K562 (cell line): ENCODE data around the gene ZNF155. TPM values are rescaled to one million over a fixed set of nuclear protein-coding genes. Genes with fewer than 3 reads are reported as not detected.

ENCODE experiments used
- ARNT ChIP-seq, 2 experiments: fragments of 450-650 bp; IDR thresholded peaks; 2 replicates each; pipeline ENCODE4 v1.6.1; 2016; ENCODE audit warnings: mild to moderate bottlenecking in 1 of 2
- BCOR ChIP-seq: fragments of 450-650 bp; IDR thresholded peaks from 2 replicates; pipeline ENCODE4 v1.6.1; 2016
- C11orf30 ChIP-seq: fragments of 450-650 bp; IDR thresholded peaks from 2 replicates; pipeline ENCODE4 v1.6.1; 2016; ENCODE audit warnings: low read depth, mild to moderate bottlenecking
- FOS ChIP-seq: IDR thresholded peaks from 3 replicates; pipeline ENCODE4 v1.6.1; 2011; ENCODE audit not compliant: insufficient read length; ENCODE audit errors: extremely low read depth
- JUND ChIP-seq, 2 experiments: IDR thresholded peaks; 2 replicates in 1 of 2; 3 replicates in 1 of 2; pipeline ENCODE4 v1.6.1; 2011; ENCODE audit warnings: borderline replicate concordance in 2 of 2, low read depth in 2 of 2, low read length in 2 of 2, improper control_type of control experiment in 1 of 2, missing biosample characterization in 1 of 2, missing genetic modification characterization in 1 of 2, missing genetic modification reagents in 1 of 2
- KDM4B ChIP-seq, 2 experiments: fragments of 450-650 bp in 1 of 2; sonication (generic) in 1 of 2; IDR thresholded peaks; 2 replicates each; pipeline ENCODE4 v1.6.1; 2016 to 2017; ENCODE audit warnings: borderline replicate concordance in 2 of 2, antibody characterized with exemption in 1 of 2, low read depth in 1 of 2, mild to moderate bottlenecking in 1 of 2
- KLF1 ChIP-seq: fragments of 450-650 bp; IDR thresholded peaks from 2 replicates; pipeline ENCODE4 v1.6.1; 2016; ENCODE audit warnings: missing genetic modification characterization, missing compliant biosample characterization
- KLF13 ChIP-seq: fragments of 450-650 bp; IDR thresholded peaks from 2 replicates; pipeline ENCODE4 v1.6.1; 2016; ENCODE audit warnings: missing genetic modification characterization, low read depth, mild to moderate bottlenecking, missing compliant biosample characterization, moderate library complexity, borderline replicate concordance
- POLR2H ChIP-seq: IDR thresholded peaks from 2 replicates; pipeline ENCODE4 v1.6.1; 2016; ENCODE audit warnings: missing genetic modification characterization, low read depth, mild to moderate bottlenecking, control low read depth, missing compliant biosample characterization, moderate library complexity
- RB1 ChIP-seq: fragments of 450-650 bp; IDR thresholded peaks from 2 replicates; pipeline ENCODE4 v1.6.1; 2017; ENCODE audit warnings: low read depth, mild to moderate bottlenecking
- SIX5 ChIP-seq, 2 experiments: IDR thresholded peaks; 2 replicates each; pipeline ENCODE4 v1.6.1; 2011; ENCODE audit warnings: low read length in 2 of 2, borderline replicate concordance in 1 of 2, low read depth in 1 of 2, mild to moderate bottlenecking in 1 of 2, moderate library complexity in 1 of 2; ENCODE audit not compliant: insufficient read depth in 1 of 2
- ZFX ChIP-seq: sonication (generic); formaldehyde crosslinking; IDR thresholded peaks from 2 replicates; pipeline ENCODE4 v1.8.0; 2022; ENCODE audit warnings: mild to moderate bottlenecking, missing genetic modification reagents, moderate library complexity
- ZNF311 ChIP-seq: fragments of 250-450 bp; sonication (Bioruptor Pico); IDR thresholded peaks from 2 replicates; pipeline ENCODE4 v1.4.0; 2020; ENCODE audit warnings: mild to moderate bottlenecking, moderate library complexity
- polyA plus RNA-seq, 8 experiments: library from polyadenylated mRNA; depleted of rRNA in 4 of 8; stranded (reverse) in 5 of 8; unstranded in 3 of 8; fragments of >200 nt; fragmentation: Nextera tagmentation in 2 of 8; fragmentation: Illumina TruSeq in 1 of 8; extraction: Ambion mirVana in 2 of 8; extraction: Trizol in 1 of 8; gene quantifications; 2 replicates each; pipeline versions ENCODE4 v1.2.1 to v1.2.3, GENCODE V29; 2011 to 2014; ENCODE audit warnings: inconsistent platforms in 1 of 8, missing spikeins in 1 of 8
- total RNA-seq, 7 experiments: library from RNA; depleted of rRNA in 6 of 7; stranded (reverse); fragments of >200 nt in 6 of 7; fragmentation: Illumina TruSeq in 2 of 7; extraction: Trizol in 2 of 7; gene quantifications; 2 replicates each; pipeline versions ENCODE4 v1.2.1 to v1.2.3, GENCODE V29; 2011 to 2021; ENCODE audit warnings: low replicate concordance in 1 of 7
- TF ChIP-seq, protein P1 (sequence below): fragments of 250-450 bp; sonication (Bioruptor Pico); IDR thresholded peaks from 2 replicates; pipeline ENCODE4 v1.4.0; 2020; ENCODE audit warnings: mild to moderate bottlenecking
- TF ChIP-seq, protein P2 (sequence below): sonication (generic); formaldehyde crosslinking; IDR thresholded peaks from 2 replicates; pipeline ENCODE4 v1.8.0; 2022; ENCODE audit warnings: mild to moderate bottlenecking, missing genetic modification reagents
- TF ChIP-seq, protein P3 (sequence below), 2 experiments: fragments of 450-650 bp; conservative IDR thresholded peaks; 2 replicates each; pipeline ENCODE4 v1.6.1; 2017; ENCODE audit warnings: mild to moderate bottlenecking in 2 of 2, moderate library complexity in 2 of 2
- TF ChIP-seq, protein P4 (sequence below): fragments of 450-650 bp; IDR thresholded peaks from 2 replicates; pipeline ENCODE4 v1.6.1; 2014; ENCODE audit warnings: low read depth, mild to moderate bottlenecking, moderate library complexity, borderline replicate concordance

ZNF155 gene
- total and polyA plus RNA-seq, 9 of the 15 experiments (the other 6 are each of a cell fraction or from before 2014, with no cell fraction given): 0.09 to 0.76 (median 0.37) TPM

DNA sequence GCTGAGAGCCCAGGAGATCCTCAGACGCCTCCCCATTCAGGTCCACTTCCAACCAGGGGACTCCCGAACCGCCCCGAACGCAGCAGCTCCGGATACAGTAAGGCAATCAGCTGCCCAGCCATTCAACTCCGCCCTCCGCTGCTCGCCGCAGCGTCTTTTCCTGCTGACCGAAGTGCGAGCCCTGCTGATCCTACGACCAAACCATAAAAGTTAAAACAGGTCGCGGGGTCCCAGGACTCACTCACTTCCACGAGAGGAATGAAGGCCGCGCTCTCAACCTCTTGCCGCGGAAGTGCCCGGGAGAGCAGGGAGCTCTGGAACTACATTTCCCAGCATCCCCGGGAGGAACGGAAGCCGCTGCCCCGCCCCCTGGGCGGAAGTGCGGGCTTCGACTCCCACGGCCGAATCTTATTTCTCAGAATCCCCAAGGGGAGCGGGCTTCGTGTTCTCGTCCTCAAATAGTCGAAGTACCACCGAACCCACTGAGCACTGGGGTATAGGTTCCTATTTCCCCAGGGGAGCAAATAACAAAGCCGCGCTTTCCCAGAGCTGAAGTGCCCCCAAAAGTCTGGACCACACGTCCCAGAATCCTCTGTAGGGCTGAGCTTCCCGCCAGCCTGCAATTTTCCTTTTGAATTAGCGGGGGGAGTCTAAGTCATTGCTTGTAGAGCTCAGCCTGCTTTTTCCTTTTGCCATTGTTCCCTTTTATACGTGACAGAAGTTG is 48.8 kb upstream of the ZNF155 start, which contains the start of gene ZNF45 (continued):
- TF ChIP-seq, protein P1, sequence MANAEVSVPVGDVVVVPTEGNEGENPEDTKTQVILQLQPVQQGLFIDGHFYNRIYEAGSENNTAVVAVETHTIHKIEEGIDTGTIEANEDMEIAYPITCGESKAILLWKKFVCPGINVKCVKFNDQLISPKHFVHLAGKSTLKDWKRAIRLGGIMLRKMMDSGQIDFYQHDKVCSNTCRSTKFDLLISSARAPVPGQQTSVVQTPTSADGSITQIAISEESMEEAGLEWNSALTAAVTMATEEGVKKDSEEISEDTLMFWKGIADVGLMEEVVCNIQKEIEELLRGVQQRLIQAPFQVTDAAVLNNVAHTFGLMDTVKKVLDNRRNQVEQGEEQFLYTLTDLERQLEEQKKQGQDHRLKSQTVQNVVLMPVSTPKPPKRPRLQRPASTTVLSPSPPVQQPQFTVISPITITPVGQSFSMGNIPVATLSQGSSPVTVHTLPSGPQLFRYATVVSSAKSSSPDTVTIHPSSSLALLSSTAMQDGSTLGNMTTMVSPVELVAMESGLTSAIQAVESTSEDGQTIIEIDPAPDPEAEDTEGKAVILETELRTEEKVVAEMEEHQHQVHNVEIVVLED (CRISPR knock-in tag): peak; percentile 37; the same call in 1 of the 2 replicates
- TF ChIP-seq C11orf30 (no peak), ARNT (IDR thresholded peaks at IDR 0.05) (no peak), JUND (IDR thresholded peaks at IDR 0.05; ENCODE audit: borderline replicate concordance, low read depth, low read length) (no peak), JUND (tag; IDR thresholded peaks at IDR 0.05; ENCODE audit: borderline replicate concordance, low read depth, low read length) (no peak), BCOR (no peak), POLR2H (tag) (peak; percentile 61; the same call in 1 of the 2 replicates), SIX5 (IDR thresholded peaks at IDR 0.05; ENCODE audit: borderline replicate concordance in 1 of 2, insufficient read depth in 1 of 2, low read depth in 1 of 2, low read length in 2 of 2) (peak; percentile 82 to 85), FOS (no peak), KLF13 (tag) (peak; percentile 76; the same call in 1 of the 2 replicates), KDM4B (IDR thresholded peaks at IDR 0.05; ENCODE audit: borderline replicate concordance in 2 of 2, low read depth in 1 of 2) (peak in 1 of 2 experiments; percentile 75; a peak in 2 of 4 replicates), ZFX (CRISPR knock-in tag) (peak; percentile 88), RB1 (peak; percentile 56; the same call in 1 of the 2 replicates), ZNF311 (CRISPR knock-in tag) (0 out of 2 replicates have a peak, but pooled peaks have one; percentile 12), KLF1 (tag) (peak; percentile 43; the same call in 1 of the 2 replicates)
- TF ChIP-seq, protein P2, sequence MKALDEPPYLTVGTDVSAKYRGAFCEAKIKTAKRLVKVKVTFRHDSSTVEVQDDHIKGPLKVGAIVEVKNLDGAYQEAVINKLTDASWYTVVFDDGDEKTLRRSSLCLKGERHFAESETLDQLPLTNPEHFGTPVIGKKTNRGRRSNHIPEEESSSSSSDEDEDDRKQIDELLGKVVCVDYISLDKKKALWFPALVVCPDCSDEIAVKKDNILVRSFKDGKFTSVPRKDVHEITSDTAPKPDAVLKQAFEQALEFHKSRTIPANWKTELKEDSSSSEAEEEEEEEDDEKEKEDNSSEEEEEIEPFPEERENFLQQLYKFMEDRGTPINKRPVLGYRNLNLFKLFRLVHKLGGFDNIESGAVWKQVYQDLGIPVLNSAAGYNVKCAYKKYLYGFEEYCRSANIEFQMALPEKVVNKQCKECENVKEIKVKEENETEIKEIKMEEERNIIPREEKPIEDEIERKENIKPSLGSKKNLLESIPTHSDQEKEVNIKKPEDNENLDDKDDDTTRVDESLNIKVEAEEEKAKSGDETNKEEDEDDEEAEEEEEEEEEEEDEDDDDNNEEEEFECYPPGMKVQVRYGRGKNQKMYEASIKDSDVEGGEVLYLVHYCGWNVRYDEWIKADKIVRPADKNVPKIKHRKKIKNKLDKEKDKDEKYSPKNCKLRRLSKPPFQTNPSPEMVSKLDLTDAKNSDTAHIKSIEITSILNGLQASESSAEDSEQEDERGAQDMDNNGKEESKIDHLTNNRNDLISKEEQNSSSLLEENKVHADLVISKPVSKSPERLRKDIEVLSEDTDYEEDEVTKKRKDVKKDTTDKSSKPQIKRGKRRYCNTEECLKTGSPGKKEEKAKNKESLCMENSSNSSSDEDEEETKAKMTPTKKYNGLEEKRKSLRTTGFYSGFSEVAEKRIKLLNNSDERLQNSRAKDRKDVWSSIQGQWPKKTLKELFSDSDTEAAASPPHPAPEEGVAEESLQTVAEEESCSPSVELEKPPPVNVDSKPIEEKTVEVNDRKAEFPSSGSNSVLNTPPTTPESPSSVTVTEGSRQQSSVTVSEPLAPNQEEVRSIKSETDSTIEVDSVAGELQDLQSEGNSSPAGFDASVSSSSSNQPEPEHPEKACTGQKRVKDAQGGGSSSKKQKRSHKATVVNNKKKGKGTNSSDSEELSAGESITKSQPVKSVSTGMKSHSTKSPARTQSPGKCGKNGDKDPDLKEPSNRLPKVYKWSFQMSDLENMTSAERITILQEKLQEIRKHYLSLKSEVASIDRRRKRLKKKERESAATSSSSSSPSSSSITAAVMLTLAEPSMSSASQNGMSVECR (CRISPR knock-in tag): peak; percentile 74
- TF ChIP-seq, protein P3, sequence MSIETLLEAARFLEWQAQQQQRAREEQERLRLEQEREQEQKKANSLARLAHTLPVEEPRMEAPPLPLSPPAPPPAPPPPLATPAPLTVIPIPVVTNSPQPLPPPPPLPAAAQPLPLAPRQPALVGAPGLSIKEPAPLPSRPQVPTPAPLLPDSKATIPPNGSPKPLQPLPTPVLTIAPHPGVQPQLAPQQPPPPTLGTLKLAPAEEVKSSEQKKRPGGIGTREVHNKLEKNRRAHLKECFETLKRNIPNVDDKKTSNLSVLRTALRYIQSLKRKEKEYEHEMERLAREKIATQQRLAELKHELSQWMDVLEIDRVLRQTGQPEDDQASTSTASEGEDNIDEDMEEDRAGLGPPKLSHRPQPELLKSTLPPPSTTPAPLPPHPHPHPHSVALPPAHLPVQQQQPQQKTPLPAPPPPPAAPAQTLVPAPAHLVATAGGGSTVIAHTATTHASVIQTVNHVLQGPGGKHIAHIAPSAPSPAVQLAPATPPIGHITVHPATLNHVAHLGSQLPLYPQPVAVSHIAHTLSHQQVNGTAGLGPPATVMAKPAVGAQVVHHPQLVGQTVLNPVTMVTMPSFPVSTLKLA (conservative IDR thresholded peaks at IDR 0.05): peak in 1 of 2 experiments; percentile 57; a peak in 1 of 4 replicates
- TF ChIP-seq, protein P4, sequence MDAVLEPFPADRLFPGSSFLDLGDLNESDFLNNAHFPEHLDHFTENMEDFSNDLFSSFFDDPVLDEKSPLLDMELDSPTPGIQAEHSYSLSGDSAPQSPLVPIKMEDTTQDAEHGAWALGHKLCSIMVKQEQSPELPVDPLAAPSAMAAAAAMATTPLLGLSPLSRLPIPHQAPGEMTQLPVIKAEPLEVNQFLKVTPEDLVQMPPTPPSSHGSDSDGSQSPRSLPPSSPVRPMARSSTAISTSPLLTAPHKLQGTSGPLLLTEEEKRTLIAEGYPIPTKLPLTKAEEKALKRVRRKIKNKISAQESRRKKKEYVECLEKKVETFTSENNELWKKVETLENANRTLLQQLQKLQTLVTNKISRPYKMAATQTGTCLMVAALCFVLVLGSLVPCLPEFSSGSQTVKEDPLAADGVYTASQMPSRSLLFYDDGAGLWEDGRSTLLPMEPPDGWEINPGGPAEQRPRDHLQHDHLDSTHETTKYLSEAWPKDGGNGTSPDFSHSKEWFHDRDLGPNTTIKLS: peak; percentile 88
